ENCODE data around the gene CLCN7. TPM values are rescaled to one million over a fixed set of nuclear protein-coding genes. Genes with fewer than 3 reads are reported as not detected.
A peak's percentile ranks its signal among the peaks of the same experiment; 100 is the strongest.

CLCN7 gene
- total and polyA plus RNA-seq, 2 of the 13 experiments (the other 11 are each of a cell fraction or from before 2014, with no cell fraction given): 24.6 to 25.1 TPM

GRCh38 chr16:1492923-1493745 lies 18.3 kb upstream of the CLCN7 start, which contains the start of gene TELO2 (continued):
- TF ChIP-seq RNF219 (CRISPR knock-in tag; IDR thresholded peaks at IDR 0.05): no peak
- no peak for TF ChIP-seq CBX5 (CRISPR knock-in tag; IDR thresholded peaks at IDR 0.05; ENCODE audit: borderline replicate concordance)
- no peak for TF ChIP-seq SNRNP70 (IDR thresholded peaks at IDR 0.05; ENCODE audit: low read depth, low read length)
- no peak for TF ChIP-seq ZBTB8A (CRISPR knock-in tag; IDR thresholded peaks at IDR 0.05; ENCODE audit: borderline replicate concordance, low read depth)
- TF ChIP-seq CENPBD1 (CRISPR knock-in tag; IDR thresholded peaks at IDR 0.05; ENCODE audit: borderline replicate concordance, low read depth): no peak
- TF ChIP-seq ZNF180 (CRISPR knock-in tag; IDR thresholded peaks at IDR 0.05; ENCODE audit: borderline replicate concordance, low read depth): no peak
- no peak; the same call in 1 of the 2 replicates for TF ChIP-seq ZNF724P (CRISPR knock-in tag; IDR thresholded peaks at IDR 0.05; ENCODE audit: borderline replicate concordance)
- TF ChIP-seq ZSCAN22 (CRISPR knock-in tag; IDR thresholded peaks at IDR 0.05): no peak
- peak; percentile 65 for TF ChIP-seq TFDP2 (CRISPR knock-in tag; IDR thresholded peaks at IDR 0.05)
- TF ChIP-seq AGO2 (optimal IDR thresholded peaks at IDR 0.05; ENCODE audit: low read depth, low read length): no peak
- TF ChIP-seq BHLHE40 (IDR thresholded peaks at IDR 0.05; ENCODE audit: low read length): peak; percentile 12; the same call in 1 of the 2 replicates
- TF ChIP-seq HNF1A (IDR thresholded peaks at IDR 0.05; ENCODE audit: low read depth): no peak
- TF ChIP-seq HNF1A (CRISPR knock-in tag; IDR thresholded peaks at IDR 0.05; ENCODE audit: borderline replicate concordance): no peak
- TF ChIP-seq FOXC1 (CRISPR knock-in tag; IDR thresholded peaks at IDR 0.05; ENCODE audit: borderline replicate concordance): peak; percentile 51; the same call in 1 of the 2 replicates
- TF ChIP-seq ZNF530 (CRISPR knock-in tag; IDR thresholded peaks at IDR 0.05; ENCODE audit: low read depth): no peak
- no peak for TF ChIP-seq TCF7L2 (IDR thresholded peaks at IDR 0.05; ENCODE audit: low read depth, low read length)
- 0 out of 2 replicates have a peak, but pooled peaks have one; percentile 55 for TF ChIP-seq THAP7 (CRISPR knock-in tag; IDR thresholded peaks at IDR 0.05)
